Measurements from ENCODE around the gene TNRC6B.
"Not testable (repeated sequence)": the region's sequence is repeated elsewhere in the genome, so short reads cannot be mapped to it uniquely, and the experiment has no call there.

TNRC6B gene

GRCh38 chr22:40177738-40178416 is at the start of gene TNRC6B:
Gene TNRC6B, plus strand, starts transcription at chr22:40177925. Its CDS starts 211 bp downstream, at chr22:40178136.
- DNase-seq: peak; percentile 92

- no peak for DNase-seq
These were observed 48.7 kb upstream of the TNRC6B start for GRCh38 chr22:40128989-40129388.

- DNase-seq: no peak
These were observed 40.6 kb upstream of the TNRC6B start for GRCh38 chr22:40137132-40137531.

GRCh38 chr22:40138866-40139265 is 38.9 kb upstream of the TNRC6B start:
- no peak for DNase-seq

- DNase-seq: no peak
These were observed 30.1 kb upstream of the TNRC6B start for GRCh38 chr22:40147388-40148176.

- DNase-seq: no peak
These were observed 24.5 kb upstream of the TNRC6B start for GRCh38 chr22:40153192-40153591.

- DNase-seq: no peak
These were observed 24.0 kb upstream of the TNRC6B start for GRCh38 chr22:40153705-40154104.

- DNase-seq: peak; percentile 88
These were observed 21.7 kb upstream of the TNRC6B start for GRCh38 chr22:40156001-40156516.

GRCh38 chr22:40156682-40157081 is 21.0 kb upstream of the TNRC6B start:
- not testable (repeated sequence) for DNase-seq

GRCh38 chr22:40157330-40157945 is 20.3 kb upstream of the TNRC6B start:
- DNase-seq: no peak

GRCh38 chr22:40161194-40161593 is 16.5 kb upstream of the TNRC6B start:
- no peak for DNase-seq

- not testable (repeated sequence) for DNase-seq
These were observed 12.2 kb upstream of the TNRC6B start for GRCh38 chr22:40165537-40165936.

- DNase-seq: no peak
These were observed 2.0 kb upstream of the TNRC6B start for GRCh38 chr22:40175611-40176244.

- DNase-seq: peak; percentile 51
These were observed 596 bp upstream of the TNRC6B start for GRCh38 chr22:40176921-40177737.

- peak; percentile 13 for DNase-seq
These were observed 988 bp downstream of the TNRC6B start for GRCh38 chr22:40178417-40179409.

GRCh38 chr22:40179526-40179925 is 1.8 kb downstream of the TNRC6B start:
- DNase-seq: no peak

GRCh38 chr22:40180403-40180802 is 2.7 kb downstream of the TNRC6B start:
- no peak for DNase-seq

GRCh38 chr22:40181323-40181722 is 3.6 kb downstream of the TNRC6B start:
- DNase-seq: no peak

- DNase-seq: no peak
These were observed 4.6 kb downstream of the TNRC6B start for GRCh38 chr22:40182231-40182835.

- DNase-seq: no peak
These were observed 5.4 kb downstream of the TNRC6B start for GRCh38 chr22:40183029-40183581.
